ENCODE data around the gene TRIP10.
"Not testable (repeated sequence)": the region's sequence is repeated elsewhere in the genome, so short reads cannot be mapped to it uniquely, and the experiment has no call there.

TRIP10 gene

GRCh38 chr19:6739390-6739882, at the start of gene TRIP10:
Gene TRIP10 (plus strand): TSS chr19:6739680. CDS start chr19:6739762, 82 bp downstream.
- DNase-seq = peak; percentile 95

- DNase-seq = no peak
Observed at GRCh38 chr19:6690160-6690885, 49.2 kb upstream of the TRIP10 start.

GRCh38 chr19:6691342-6691741, 48.1 kb upstream of the TRIP10 start:
- no peak for DNase-seq

- no peak for DNase-seq
Observed at GRCh38 chr19:6692027-6692426, 47.5 kb upstream of the TRIP10 start.

GRCh38 chr19:6693056-6693471, 46.4 kb upstream of the TRIP10 start:
- no peak for DNase-seq

GRCh38 chr19:6693681-6694080, 45.8 kb upstream of the TRIP10 start:
- DNase-seq = no peak

GRCh38 chr19:6694147-6694815, 45.2 kb upstream of the TRIP10 start:
- no peak for DNase-seq

GRCh38 chr19:6696239-6696820, 43.1 kb upstream of the TRIP10 start:
- DNase-seq = no peak

- DNase-seq = no peak
Observed at GRCh38 chr19:6697291-6697690, 42.2 kb upstream of the TRIP10 start.

GRCh38 chr19:6699935-6700334, 39.5 kb upstream of the TRIP10 start:
- DNase-seq = no peak

- no peak for DNase-seq
Observed at GRCh38 chr19:6700586-6701316, 38.7 kb upstream of the TRIP10 start.

GRCh38 chr19:6705931-6706632, 33.4 kb upstream of the TRIP10 start:
- DNase-seq = no peak

- DNase-seq = no peak
Observed at GRCh38 chr19:6706633-6706958, 32.9 kb upstream of the TRIP10 start.

GRCh38 chr19:6707011-6707657, 32.3 kb upstream of the TRIP10 start:
- no peak for DNase-seq

GRCh38 chr19:6707658-6708018, 31.8 kb upstream of the TRIP10 start:
- no peak for DNase-seq

- no peak for DNase-seq
Observed at GRCh38 chr19:6708346-6708745, 31.1 kb upstream of the TRIP10 start.

- not testable (repeated sequence) for DNase-seq
Observed at GRCh38 chr19:6708913-6709312, 30.6 kb upstream of the TRIP10 start.

GRCh38 chr19:6709549-6709948, 29.9 kb upstream of the TRIP10 start:
- DNase-seq = no peak

GRCh38 chr19:6710273-6711077, 29.0 kb upstream of the TRIP10 start:
- DNase-seq = no peak

GRCh38 chr19:6711078-6711361, 28.5 kb upstream of the TRIP10 start:
- no peak for DNase-seq

- DNase-seq = no peak
Observed at GRCh38 chr19:6711605-6712004, 27.9 kb upstream of the TRIP10 start.

GRCh38 chr19:6712231-6712630, 27.2 kb upstream of the TRIP10 start:
- no peak for DNase-seq

Data from suppressor macrophage treated with lipopolysaccharide for 4 hours (primary cell).